Mesendoderm (in vitro differentiated cells): ENCODE measurements around the gene LRRC36.

Experiments used
- DNase-seq: peaks from one replicate; pipeline ENCODE4 v3.0.0; 2013
- H2AK5ac ChIP-seq: 2 replicates; pipeline ENCODE4 v1.6.1; 2013; ENCODE audit warnings: low read length, inconsistent platforms
- H2BK120ac ChIP-seq: 2 replicates; pipeline ENCODE4 v1.6.1; 2013; ENCODE audit warnings: low read depth, mild to moderate bottlenecking, low read length, moderate library complexity, mixed read lengths
- H2BK15ac ChIP-seq: replicated peaks from 2 replicates; pipeline ENCODE4 v1.6.1; 2013; ENCODE audit warnings: low read depth, mild to moderate bottlenecking, moderate library complexity
- H2BK5ac ChIP-seq: 2 replicates; pipeline ENCODE4 v1.6.1; 2013; ENCODE audit warnings: low read length, inconsistent platforms
- H3K18ac ChIP-seq: 2 replicates; pipeline ENCODE4 v1.6.1; 2013; ENCODE audit warnings: mild to moderate bottlenecking, low read length, mixed read lengths
- H3K23ac ChIP-seq: one replicate; pipeline ENCODE4 v1.6.1; 2013; ENCODE audit warnings: low read length
- H3K27ac ChIP-seq: 2 replicates; pipeline ENCODE4 v1.5.1; 2013; ENCODE audit warnings: low read depth, mild to moderate bottlenecking, inconsistent platforms, low read length, moderate library complexity
- H3K27me3 ChIP-seq: 2 replicates; pipeline ENCODE4 v1.6.1; 2013; ENCODE audit warnings: low read length, control low read depth, mild to moderate bottlenecking, inconsistent platforms; ENCODE audit not compliant: insufficient read depth, poor library complexity
- H3K36me3 ChIP-seq: 2 replicates; pipeline ENCODE4 v1.6.1; 2013; ENCODE audit warnings: low read length, inconsistent platforms; ENCODE audit not compliant: control insufficient read depth, insufficient read depth
- H3K4ac ChIP-seq: one replicate; pipeline ENCODE4 v1.6.1; 2013; ENCODE audit warnings: low read depth, mild to moderate bottlenecking, low read length, moderate library complexity
- H3K4me1 ChIP-seq: 2 replicates; pipeline ENCODE4 v1.6.1; 2013; ENCODE audit warnings: low read depth, low read length, inconsistent platforms; ENCODE audit not compliant: control insufficient read depth
- H3K4me2 ChIP-seq: 2 replicates; pipeline ENCODE4 v1.6.1; 2013; ENCODE audit warnings: low read length
- H3K4me3 ChIP-seq: 2 replicates; pipeline ENCODE4 v1.5.1; 2013; ENCODE audit warnings: mild to moderate bottlenecking, low read length
- H3K56ac ChIP-seq: one replicate; pipeline ENCODE4 v1.6.1; 2013; ENCODE audit warnings: low read length
- H3K79me1 ChIP-seq: 2 replicates; pipeline ENCODE4 v1.6.1; 2013; ENCODE audit warnings: low read length, inconsistent platforms
- H3K79me2 ChIP-seq: 2 replicates; pipeline ENCODE4 v1.6.1; 2013; ENCODE audit warnings: mild to moderate bottlenecking, low read length; ENCODE audit not compliant: control insufficient read depth, insufficient read depth
- H3K9ac ChIP-seq: 2 replicates; pipeline ENCODE4 v1.6.1; 2013; ENCODE audit warnings: low read length, inconsistent platforms
- H4K5ac ChIP-seq: one replicate; pipeline ENCODE4 v1.6.1; 2013; ENCODE audit warnings: low read length
- H4K8ac ChIP-seq: one replicate; pipeline ENCODE4 v1.6.1; 2013; ENCODE audit warnings: low read depth, mild to moderate bottlenecking, control low read depth, low read length, moderate library complexity
- WGBS: extraction: QIAGEN DNeasy Blood & Tissue Kit; methylation state at CpG from one replicate; pipeline ENCODE4 v1.1.7; 2013; ENCODE audit warnings: low lambda C conversion rate, missing lambda C conversion rate; ENCODE audit not compliant: insufficient coverage; ENCODE audit errors: extremely low coverage; 5-methylcytosine and 5-hydroxymethylcytosine counted together

Gene LRRC36

DNA sequence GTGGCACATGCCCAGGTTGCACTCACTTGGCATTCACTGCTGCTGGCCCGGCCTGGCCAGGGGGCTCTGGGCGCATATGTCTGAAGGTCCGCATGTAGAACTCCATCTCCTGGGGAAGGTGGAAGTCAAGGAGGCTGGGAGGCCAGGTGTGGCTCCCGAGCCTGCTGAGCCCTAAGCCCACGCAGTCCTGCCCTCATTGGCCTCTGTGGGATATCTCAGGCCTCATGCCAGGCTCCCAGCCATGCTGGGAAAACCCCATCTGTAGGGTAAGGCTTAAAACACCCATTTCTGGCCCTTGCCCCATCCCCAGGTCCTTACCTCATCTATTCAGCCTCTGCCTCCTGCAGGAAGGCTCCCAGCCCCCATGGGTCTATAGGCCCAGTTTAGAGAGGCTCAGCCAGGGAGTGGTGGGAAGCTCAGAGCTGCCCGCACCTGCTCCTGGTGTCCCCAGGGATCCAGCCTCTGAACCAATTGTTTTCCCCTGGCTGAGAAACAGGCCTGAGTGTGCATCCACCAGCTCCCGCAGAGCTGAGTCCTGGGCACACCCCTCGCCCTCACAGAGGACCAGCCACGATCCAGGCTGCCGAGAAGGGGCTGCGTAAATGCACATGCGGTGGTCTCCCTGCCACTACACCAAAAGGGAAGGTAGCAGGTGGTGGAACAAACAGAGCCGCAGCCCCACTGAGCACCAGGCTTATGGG is 69.0 kb downstream of the LRRC36 start:
- H2BK15ac ChIP-seq = no peak overlapping the region
- H3K79me1 ChIP-seq = no peaks in the 10 kb centered on the region
- H3K27me3 ChIP-seq = peaks cover 20% of the 10 kb centered on the region
- no peak overlapping the region for H2BK120ac ChIP-seq
- no peak for DNase-seq
- H3K79me2 ChIP-seq = no peaks in the 10 kb centered on the region
- no peaks in the 10 kb centered on the region for H3K36me3 ChIP-seq
- no peak overlapping the region for H3K18ac ChIP-seq
- no peak overlapping the region for H3K4ac ChIP-seq
- no peak overlapping the region for H3K27ac ChIP-seq
- peaks cover 1% of the 10 kb centered on the region for H3K4me1 ChIP-seq
- H3K4me3 ChIP-seq = no peak overlapping the region
- H2AK5ac ChIP-seq = peak overlapping the region; percentile 94
- no peak overlapping the region for H3K56ac ChIP-seq
- H4K8ac ChIP-seq = no peak overlapping the region
- no CpG with 5 or more reads among the region's 13 CpGs for WGBS
- H3K9ac ChIP-seq = no peak overlapping the region
- no peak overlapping the region for H3K4me2 ChIP-seq
- no peak overlapping the region for H2BK5ac ChIP-seq
- no peak overlapping the region for H3K23ac ChIP-seq
- no peak overlapping the region for H4K5ac ChIP-seq

- WGBS = no CpG with 5 or more reads among the region's 31 CpGs
- Histone ChIP-seq H2AK5ac (no peak overlapping the region), H2BK15ac (no peak overlapping the region), H3K27me3 (peaks cover 20% of the 10 kb centered on the region), H3K23ac (no peak overlapping the region), H3K9ac (no peak overlapping the region), H3K36me3 (no peaks in the 10 kb centered on the region), H3K4me2 (no peak overlapping the region), H2BK120ac (no peak overlapping the region), H3K18ac (no peak overlapping the region), H4K8ac (no peak overlapping the region), H4K5ac (no peak overlapping the region), H3K4ac (no peak overlapping the region), H3K79me1 (no peaks in the 10 kb centered on the region), H3K4me3 (no peak overlapping the region), H3K56ac (no peak overlapping the region), H3K27ac (no peak overlapping the region), H3K79me2 (no peaks in the 10 kb centered on the region), H2BK5ac (no peak overlapping the region), H3K4me1 (peaks cover 1% of the 10 kb centered on the region)
- DNase-seq = peak; percentile 96
Measured at GRCh38 chr16:67396159-67397035, 69.8 kb downstream of the LRRC36 start.

DNA sequence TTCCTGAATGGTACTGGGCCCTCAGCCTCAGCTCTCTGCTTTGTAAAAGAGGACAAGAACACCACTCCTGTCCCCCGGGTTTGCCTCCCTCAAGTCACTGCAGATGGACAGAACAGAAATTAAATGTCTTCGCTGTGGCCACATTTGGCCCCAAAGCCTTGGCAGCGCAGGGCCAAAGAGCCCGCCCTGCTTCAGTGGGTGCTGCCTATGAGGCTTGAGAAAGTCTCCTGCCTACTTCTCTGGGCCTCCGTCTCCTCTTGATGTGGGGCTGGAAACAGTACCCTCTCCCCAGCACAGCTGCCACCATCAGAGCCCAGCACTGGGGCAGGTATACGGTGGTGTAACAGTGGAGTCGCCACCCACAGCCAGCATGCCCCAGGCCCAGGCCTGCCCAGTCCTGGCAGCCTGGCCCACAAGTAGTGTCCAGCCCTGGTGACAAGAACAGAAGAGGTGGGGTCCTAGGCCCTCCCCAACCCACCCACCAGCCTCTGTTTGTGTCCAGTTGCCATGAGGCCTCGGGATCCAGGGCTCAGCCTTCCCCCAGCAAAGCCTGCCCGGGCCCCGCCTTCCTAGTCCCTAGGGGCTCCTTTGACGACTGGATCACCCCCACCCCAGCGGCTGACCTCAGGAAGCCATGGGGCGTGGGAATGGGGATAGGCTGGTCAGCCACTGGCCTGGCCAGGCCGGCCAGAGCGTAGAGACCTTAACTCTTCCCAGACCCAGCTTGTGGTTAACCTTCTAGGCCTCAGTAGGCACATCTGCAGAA is 70.6 kb downstream of the LRRC36 start:
- Histone ChIP-seq H4K8ac (no peak overlapping the region), H3K79me2 (no peaks in the 10 kb centered on the region), H3K27ac (no peak overlapping the region), H2BK5ac (no peak overlapping the region), H3K56ac (no peak overlapping the region), H3K23ac (no peak overlapping the region), H3K18ac (no peak overlapping the region), H3K4me3 (no peak overlapping the region), H3K9ac (no peak overlapping the region), H3K4me1 (peaks cover 1% of the 10 kb centered on the region), H3K4ac (no peak overlapping the region), H2BK15ac (no peak overlapping the region), H4K5ac (no peak overlapping the region), H3K36me3 (no peaks in the 10 kb centered on the region), H3K27me3 (peaks cover 20% of the 10 kb centered on the region), H2AK5ac (no peak overlapping the region), H2BK120ac (no peak overlapping the region), H3K4me2 (no peak overlapping the region), H3K79me1 (no peaks in the 10 kb centered on the region)
- no CpG with 5 or more reads among the region's 15 CpGs for WGBS
- no peak for DNase-seq

DNA sequence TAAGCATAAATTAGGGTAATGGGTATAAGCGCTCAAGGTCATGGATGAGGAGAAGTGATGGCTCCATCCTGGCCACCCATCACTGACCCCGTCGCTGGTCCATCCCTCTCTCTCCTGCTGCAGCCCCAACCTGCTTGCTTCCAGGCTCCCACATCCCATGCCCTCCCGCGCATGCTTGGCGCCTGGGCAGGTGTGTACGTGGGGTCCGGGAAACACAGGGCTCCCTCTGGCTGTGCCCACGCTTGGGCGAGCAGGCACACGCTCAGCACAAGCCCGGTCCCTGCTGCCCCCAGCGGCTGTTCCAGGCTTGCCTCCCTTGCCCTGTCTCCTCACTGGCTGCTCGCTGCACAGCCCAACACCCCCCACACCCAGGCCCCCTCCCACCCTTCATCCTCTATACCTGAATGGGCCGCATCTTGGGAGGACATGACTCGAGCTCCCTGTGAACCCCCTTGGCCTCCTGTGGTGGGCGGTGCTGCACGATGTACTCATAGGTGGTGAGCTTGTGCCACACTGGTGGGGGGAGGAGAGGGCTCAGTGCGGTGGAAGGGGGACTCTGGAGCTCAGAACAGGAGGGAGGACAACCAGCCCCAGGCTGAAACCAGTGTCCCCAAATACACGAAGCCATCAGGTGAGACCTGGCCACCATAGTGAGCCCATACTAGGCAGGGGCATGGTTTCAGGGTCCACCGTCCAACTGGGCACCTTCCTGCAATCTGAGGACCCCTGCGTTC is 71.4 kb downstream of the LRRC36 start:
- Histone ChIP-seq H3K4me1 (peaks cover 1% of the 10 kb centered on the region), H3K79me1 (no peaks in the 10 kb centered on the region), H3K4ac (no peak overlapping the region), H3K36me3 (no peaks in the 10 kb centered on the region), H4K5ac (no peak overlapping the region), H3K79me2 (no peaks in the 10 kb centered on the region), H2BK15ac (no peak overlapping the region), H3K27me3 (peaks cover 20% of the 10 kb centered on the region), H2AK5ac (no peak overlapping the region), H3K4me2 (no peak overlapping the region), H3K18ac (no peak overlapping the region), H4K8ac (no peak overlapping the region), H3K23ac (no peak overlapping the region), H3K56ac (no peak overlapping the region), H2BK5ac (no peak overlapping the region), H2BK120ac (no peak overlapping the region), H3K9ac (no peak overlapping the region), H3K4me3 (no peak overlapping the region), H3K27ac (no peak overlapping the region)
- no peak for DNase-seq
- no CpG with 5 or more reads among the region's 22 CpGs for WGBS

DNA sequence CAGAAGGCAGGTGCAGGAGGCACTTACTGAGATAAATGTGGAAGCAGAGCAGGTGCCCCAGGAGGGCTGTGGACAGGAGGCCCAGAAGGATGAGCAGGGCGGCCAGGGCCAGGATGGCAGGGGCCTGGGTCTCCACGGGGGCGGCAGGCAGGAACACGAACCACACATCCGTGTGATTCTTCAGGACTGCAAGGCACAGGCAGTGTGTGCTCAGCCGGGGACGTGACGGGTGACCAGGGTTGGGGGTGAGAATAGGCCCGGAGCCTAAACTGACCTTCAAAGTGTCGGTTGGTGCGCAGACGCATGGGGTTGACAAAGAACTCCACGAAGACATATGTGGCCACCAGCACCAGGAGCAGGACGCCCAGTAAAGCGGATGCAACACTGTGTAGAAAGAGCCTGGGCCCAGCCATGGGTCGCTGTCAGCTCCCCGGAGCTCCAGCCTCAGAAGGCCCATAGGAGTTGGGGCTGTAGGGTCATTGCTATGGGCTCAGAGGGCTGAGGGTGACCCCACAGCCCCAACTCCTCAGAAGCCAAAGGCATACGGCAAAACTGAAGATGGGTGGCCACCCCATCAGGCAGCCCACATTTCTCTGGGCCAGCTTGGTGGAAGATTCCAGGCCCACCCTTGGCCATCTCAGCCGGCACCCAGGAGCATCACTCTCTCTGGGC is 72.1 kb downstream of the LRRC36 start:
- no CpG with 5 or more reads among the region's 19 CpGs for WGBS
- Histone ChIP-seq H3K4ac (no peak overlapping the region), H3K18ac (no peak overlapping the region), H4K8ac (no peak overlapping the region), H2BK120ac (no peak overlapping the region), H3K4me1 (peaks cover 1% of the 10 kb centered on the region), H3K56ac (peak overlapping the region; percentile 76), H3K4me2 (no peak overlapping the region), H3K27ac (no peak overlapping the region), H3K36me3 (no peaks in the 10 kb centered on the region), H4K5ac (no peak overlapping the region), H3K79me1 (no peaks in the 10 kb centered on the region), H3K23ac (no peak overlapping the region), H3K9ac (no peak overlapping the region), H2AK5ac (no peak overlapping the region), H3K4me3 (no peak overlapping the region), H2BK5ac (no peak overlapping the region), H3K27me3 (peaks cover 18% of the 10 kb centered on the region), H3K79me2 (no peaks in the 10 kb centered on the region), H2BK15ac (no peak overlapping the region)
- DNase-seq = no peak
